A549 treated with dexamethasone at 1 μM for 4 hours (cell line): ENCODE data around the gene FBN3. TPM values are rescaled to one million over a fixed set of nuclear protein-coding genes. Genes with fewer than 3 reads are reported as not detected.

Source experiments
- total RNA-seq: library from RNA; stranded (reverse); fragments of 200-300 nt; extraction: Qiagen RNA extraction; gene quantifications from 5 replicates; pipeline ENCODE4 v1.2.3, GENCODE V29; 2022

The FBN3 gene
- not detected in 5 replicates for total RNA-seq

GRCh38 chr19:8149261-8150094 lies at the start of gene FBN3:
Gene FBN3 (minus strand): TSS chr19:8149592. CDS start chr19:8147480, 2,112 bp downstream.

GRCh38 chr19:8052464-8052859 lies 96.9 kb downstream of the FBN3 start, which contains the start of gene CCL25:
Gene CCL25 (plus strand): TSS chr19:8052760. CDS start chr19:8053050, 290 bp downstream.

Other genes starting within 250 kb of the FBN3 start
- 8.6 to 16.3 TPM (median 14.9 TPM) in 5 replicates for gene MAP2K7, start 245.7 kb downstream of the FBN3 start, total RNA-seq
- gene TGFBR3L, start 234.8 kb downstream of the FBN3 start, total RNA-seq: 0.36 to 2.0 TPM (median 1.7 TPM) in 5 replicates
- gene SNAPC2, start 229.3 kb downstream of the FBN3 start, total RNA-seq: 17.5 to 29.6 TPM (median 28.0 TPM) in 5 replicates
- gene CTXN1, start 223.5 kb downstream of the FBN3 start, total RNA-seq: 8.2 to 19.6 TPM (median 17.2 TPM) in 5 replicates
- gene TIMM44, start 205.9 kb downstream of the FBN3 start, total RNA-seq: 24.1 to 32.3 TPM (median 29.4 TPM) in 5 replicates
- gene ELAVL1, start 144.0 kb downstream of the FBN3 start, total RNA-seq: 66.0 to 76.3 TPM (median 73.6 TPM) in 5 replicates
- gene CCL25, start 96.8 kb downstream of the FBN3 start, total RNA-seq: not detected in 5 replicates
- gene CERS4, start 59.8 kb upstream of the FBN3 start, total RNA-seq: 2.9 to 3.7 TPM (median 3.1 TPM) in 5 replicates
- 56.8 to 90.1 TPM (median 81.0 TPM) in 5 replicates for gene CD320, start 158.8 kb upstream of the FBN3 start, total RNA-seq
- gene NDUFA7, start 171.8 kb upstream of the FBN3 start, total RNA-seq: 57.4 to 95.2 TPM (median 87.8 TPM) in 5 replicates
- 445 to 866 TPM (median 752 TPM) in 5 replicates for gene RPS28, start 171.9 kb upstream of the FBN3 start, total RNA-seq
- 5.9 to 7.3 TPM (median 6.7 TPM) in 5 replicates for gene KANK3, start 193.7 kb upstream of the FBN3 start, total RNA-seq
- 529 to 725 TPM (median 587 TPM) in 5 replicates for gene ANGPTL4, start 214.6 kb upstream of the FBN3 start, total RNA-seq
- gene RAB11B, start 240.8 kb upstream of the FBN3 start, total RNA-seq: 95.9 to 109 TPM (median 100 TPM) in 5 replicates